NCI-H2081 (cell line): Measurements from ENCODE around the gene GLG1.
A peak's percentile ranks its signal among the peaks of the same experiment; 100 is the strongest.

Source experiments
- DNase-seq, 2 experiments: peaks; one replicate each; lab custom pipeline; 2025; lab: John Stamatoyannopoulos, UW

Gene GLG1

DNA sequence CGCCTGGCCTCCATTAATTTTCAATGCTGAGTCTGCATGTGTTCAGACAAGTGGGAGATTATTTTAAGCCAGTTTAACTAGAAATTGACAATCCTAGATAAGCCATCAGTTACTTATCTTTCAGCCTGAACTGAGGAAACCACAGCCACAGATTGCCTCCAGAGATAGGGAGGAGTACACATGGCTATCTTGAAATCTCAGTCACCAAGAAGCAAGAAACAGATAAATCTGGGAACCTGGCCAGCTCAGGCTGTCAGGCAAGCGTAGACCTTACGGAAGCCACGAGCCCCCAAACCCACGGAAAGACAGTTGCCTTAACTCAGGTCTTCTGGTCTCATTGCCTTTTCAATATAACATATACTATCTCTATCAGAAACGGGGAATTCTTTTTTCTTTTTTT, 2.0 kb upstream of the GLG1 start:
- no peak for DNase-seq

DNA sequence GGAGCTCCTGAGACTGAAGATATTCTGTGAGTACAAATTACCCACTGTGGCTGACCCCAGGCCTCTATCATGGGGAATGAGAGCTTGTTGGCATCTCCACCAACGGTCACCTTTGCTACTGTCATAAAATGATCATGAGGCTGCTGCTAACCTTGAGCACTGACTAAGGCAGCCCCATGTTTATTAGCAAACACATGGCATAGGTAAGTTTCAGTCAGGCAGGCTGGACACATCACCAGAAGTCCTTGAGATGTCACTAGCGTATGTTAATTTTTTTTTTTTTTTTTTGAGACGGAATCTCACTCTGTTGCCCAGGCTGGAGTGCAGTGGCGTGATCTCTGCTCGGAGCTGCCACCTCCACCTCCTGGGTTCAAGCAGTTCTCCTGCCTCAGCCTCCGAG, 1.5 kb upstream of the GLG1 start:
- DNase-seq, result no peak

DNA sequence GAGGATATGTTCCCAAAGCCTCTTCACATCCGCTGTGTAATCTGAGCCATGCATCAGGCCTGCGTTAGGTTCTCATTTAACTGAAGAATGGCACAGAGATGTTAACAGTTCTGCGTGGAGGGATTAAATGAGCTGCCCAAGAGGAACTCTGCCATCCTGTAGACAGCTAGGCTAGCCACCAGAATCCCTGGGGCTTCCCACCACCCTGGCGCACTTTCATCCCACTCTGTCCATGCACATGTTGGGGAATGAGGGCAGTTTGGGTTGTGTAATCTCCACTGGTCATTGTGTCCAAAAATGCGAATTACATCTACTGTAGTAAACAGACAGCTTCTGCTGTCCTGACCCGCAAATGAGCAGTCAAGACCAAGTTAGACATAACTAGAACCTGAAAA, 1.0 kb upstream of the GLG1 start:
- DNase-seq, result no peak

DNA sequence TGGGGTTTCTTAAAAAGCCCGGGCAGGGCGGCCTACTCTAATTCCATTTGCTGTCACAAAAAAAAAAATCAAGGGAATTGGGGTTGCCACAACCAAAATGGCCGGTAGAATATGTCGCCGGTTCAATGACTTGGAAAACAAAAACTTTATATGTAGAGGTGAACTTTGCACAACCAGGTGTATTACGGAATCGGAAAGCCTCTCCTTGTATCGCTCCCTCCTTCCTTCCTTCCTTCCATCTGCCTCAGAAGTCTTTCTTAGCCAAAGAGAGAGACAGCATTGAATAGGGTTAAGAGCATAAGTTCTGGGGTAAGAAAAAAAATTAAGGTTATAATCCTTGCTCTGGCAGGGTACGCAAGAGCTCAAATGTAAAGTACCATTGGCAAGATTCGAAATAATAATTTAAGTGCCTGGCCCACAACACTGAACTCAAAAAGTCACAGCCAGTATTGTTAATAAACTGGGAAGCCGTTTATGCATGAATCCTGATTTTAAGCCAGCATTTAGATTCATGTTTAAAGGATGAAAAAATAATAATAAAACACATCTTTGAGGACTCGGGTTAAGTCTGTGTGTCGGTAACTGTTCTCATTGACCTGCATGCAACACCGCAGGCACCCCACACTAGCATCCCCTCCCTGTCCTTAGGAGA, 522 bp upstream of the GLG1 start:
- DNase-seq, result no peak

DNA sequence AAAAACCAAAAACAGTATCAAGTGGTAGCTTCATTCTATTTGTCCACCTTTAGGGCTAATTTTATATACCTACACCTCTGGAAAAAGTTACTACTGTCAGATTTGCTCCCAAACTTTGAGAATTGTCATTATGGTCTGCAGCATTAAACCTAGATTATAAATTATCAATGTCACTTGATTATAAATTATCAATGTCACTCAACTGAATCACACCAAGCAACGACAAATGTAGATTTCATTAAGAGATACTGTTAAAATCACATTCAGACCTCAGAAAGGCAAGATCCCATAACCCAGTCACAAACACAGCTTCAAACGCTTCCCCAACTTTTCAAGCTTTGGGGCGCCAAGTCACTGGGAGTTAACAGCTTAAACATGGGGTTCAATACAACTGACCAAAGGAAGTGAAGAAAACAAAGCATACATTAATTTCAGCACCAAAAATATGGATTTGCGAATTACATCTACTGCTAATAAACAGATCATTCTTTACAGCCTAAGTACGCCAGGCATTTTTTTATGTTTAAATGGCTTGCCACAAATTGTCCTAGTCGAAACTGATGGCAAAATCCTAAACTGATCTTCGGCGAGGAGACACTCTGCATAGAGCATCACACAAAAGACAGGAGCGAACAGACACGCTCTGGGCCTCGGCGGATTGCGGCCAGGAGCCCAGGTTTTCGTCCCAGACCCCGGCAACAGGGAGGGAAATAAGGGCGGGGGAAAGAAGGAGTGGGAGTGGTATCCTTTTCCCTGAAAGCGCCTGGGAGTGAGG, 981 bp downstream of the GLG1 start:
- peak in 1 of 2 experiments; percentile 19 for DNase-seq

DNA sequence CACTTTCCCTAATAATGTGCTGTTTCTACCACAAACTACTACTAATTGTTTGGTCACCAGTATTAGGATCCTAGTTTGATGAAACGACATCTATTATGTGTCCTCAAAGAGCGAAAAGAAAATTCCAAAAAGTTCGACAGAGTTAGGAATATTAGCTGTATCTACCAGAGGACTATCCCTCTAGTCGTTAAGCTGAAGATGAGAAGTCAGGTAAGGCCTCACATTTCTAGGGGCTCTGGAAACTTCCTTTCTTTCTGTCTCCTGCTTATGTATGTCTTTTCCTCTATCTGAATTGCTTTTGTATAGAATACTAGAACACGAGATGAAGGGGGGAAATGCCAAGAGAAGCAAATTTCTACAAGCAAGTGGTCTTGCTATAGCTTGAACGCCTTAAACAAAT, 1.6 kb downstream of the GLG1 start:
- no peak for DNase-seq

DNA sequence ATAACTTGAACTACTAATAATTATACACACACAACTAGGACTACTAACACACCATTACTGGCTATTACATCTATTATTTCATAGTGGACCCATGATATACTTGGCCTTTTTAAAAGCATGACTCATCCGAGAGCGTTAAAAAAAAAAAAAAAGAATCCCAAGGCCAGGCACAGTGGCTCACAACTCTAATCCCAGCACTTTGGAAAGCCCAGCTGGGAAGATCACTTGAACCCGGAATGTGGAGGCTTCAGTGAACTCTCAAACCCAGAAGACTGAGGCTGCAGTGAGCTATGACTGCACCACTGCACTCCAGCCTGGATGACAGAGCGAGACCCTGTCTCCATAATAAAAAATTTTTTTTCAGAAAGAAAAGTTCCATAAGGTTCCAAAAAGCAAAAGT, 3.1 kb downstream of the GLG1 start:
- no peak for DNase-seq

DNA sequence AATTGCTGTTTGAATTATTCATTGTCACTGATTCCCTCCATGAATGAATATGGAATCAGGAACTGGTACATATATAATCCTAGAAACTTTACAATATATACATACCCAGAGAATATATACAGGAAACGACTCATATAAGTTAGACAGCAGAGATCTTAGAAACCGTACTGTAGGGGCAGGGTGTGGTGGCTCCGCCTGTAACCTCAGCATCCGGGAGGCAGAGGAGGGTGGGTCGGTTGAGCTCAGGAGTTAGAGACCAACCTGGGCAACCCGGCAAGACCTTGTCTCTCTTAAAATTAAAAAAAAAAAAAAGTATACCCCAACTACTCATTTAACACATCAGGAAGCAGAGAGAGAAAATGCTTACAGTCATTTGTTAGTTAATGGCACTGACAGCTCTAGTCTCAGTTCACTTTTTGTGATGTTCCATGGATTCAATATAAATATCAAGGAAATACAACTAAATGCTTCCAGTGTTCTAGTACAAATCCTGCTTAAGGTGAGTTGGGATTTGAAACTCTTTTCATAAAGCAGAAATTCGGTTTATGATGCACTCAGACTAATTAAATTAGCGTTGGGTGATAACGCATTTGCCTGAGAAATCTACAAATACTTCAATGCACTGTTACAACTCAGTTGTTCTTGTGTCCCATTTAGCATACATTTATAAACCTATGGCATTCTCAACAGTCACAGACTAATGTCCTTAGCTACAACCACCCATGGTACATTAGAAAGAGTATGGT, 5.6 kb downstream of the GLG1 start:
- DNase-seq, result no peak

DNA sequence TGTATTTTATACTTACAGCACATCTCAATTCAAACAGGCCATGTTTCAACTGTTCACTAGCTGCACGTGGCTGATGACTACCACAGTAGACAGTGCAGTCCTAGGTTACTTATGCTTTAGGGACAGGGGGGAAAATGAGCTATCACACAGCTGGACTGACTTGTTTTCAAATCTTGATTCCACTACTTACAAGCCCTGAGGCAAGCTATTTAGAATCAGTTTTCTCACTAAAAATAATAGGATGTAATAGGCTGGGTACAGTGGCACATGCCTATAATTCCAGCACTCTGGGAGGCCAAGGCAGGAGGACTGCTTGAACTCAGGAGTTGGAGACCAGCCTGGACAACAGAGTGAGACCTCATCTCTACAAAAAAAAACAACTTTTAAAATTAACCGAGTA, 10.3 kb downstream of the GLG1 start:
- no peak for DNase-seq

DNA sequence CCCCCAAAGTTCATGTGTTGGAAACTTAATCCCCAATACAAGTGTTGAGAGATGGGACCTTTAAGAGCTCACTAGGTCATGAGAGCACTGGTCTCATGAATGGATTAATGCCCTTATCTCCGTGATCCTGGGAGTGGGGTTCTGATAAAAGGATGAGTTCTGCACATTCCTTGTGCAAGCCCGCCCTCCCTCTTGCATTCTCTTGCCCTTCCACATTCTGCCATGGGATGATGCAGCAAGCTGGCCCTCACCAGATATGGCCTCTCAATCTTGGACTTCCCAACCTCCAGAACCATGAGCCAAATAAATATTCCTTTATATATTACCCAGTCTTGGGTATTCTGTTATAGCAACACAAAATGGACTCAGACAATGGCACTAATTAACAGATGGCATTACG, 14.1 kb downstream of the GLG1 start:
- DNase-seq, result no peak

DNA sequence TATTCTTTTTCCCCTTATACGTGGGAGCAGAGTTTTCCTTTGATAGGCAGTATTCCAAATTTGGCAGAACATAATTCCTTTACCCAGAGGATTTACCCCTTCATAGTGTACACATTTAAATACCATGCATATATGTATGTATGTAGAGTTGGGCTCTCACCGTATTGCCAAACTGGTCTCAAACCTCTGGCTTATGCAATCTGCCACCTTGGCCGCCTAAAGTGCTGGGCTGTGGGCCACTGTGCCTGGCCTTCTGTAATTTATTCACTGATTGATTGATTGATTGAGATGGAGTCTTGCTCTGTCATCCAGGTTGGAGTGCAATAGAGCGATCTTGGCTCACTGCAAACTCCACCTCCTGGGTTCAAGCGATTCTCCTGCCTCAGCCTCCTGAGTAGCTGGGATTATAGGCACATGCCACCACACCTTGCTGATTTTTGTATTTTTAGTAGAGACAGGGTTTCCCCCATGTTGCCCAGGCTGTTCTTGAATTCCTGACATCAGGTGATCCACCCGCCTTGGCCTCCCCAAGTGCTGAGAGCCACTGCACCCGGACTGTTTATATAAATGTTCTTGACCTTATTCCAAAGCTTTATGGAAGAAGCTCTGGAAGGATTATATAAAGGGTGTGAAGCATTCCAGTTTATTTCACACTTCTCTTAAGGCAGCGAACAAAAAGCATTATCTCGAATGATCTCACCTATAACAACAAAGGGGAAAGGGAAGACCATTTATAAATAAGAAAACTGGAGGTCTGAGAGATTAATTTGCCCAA, 14.9 kb downstream of the GLG1 start:
- DNase-seq, result no peak

DNA sequence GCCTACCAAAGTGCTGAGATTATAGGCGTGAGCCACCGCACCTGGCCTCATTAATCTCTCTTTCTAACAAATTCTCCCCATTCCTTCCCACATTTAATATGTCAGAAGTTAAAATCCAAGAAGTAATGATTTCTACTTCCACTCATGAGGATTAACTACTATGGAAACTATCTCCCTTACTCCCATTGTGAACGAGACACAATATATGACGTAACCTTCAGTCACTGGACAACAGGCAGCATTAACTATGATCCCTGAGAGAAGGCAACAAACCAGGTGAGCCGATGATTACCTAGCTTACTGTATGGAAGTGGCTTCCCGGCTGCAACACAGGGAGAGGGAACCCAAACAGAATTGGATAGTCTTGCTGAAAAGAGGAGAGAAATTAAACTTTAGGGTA, 20.0 kb downstream of the GLG1 start:
- no peak for DNase-seq

DNA sequence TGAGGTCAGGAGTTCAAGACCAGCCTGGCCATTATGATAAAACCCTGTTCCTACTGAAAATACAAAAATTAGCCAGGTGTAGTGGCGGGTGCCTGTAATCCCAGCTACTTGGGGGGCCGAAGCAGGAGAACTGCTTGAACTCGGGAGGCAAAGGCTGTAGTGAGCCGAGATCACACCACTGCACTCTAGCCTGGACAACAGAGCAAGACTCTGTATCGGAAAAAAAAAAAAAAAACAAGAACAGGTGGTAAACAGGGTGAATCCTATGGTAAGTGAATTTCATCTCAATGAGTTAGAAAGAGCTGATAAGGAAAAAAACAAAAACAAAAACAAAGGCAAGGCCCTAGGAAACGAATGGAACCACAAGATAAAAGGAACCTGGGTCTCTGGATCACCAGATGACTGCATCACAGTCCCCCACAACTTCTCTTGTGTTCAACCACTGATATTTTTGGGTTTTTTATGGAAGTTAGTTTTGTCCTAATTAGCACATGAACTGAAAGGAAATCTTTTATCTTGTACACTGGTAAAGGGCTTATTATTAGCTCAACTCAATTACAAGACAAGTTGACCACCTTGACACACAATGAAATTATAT, 21.0 kb downstream of the GLG1 start:
- DNase-seq, result no peak

DNA sequence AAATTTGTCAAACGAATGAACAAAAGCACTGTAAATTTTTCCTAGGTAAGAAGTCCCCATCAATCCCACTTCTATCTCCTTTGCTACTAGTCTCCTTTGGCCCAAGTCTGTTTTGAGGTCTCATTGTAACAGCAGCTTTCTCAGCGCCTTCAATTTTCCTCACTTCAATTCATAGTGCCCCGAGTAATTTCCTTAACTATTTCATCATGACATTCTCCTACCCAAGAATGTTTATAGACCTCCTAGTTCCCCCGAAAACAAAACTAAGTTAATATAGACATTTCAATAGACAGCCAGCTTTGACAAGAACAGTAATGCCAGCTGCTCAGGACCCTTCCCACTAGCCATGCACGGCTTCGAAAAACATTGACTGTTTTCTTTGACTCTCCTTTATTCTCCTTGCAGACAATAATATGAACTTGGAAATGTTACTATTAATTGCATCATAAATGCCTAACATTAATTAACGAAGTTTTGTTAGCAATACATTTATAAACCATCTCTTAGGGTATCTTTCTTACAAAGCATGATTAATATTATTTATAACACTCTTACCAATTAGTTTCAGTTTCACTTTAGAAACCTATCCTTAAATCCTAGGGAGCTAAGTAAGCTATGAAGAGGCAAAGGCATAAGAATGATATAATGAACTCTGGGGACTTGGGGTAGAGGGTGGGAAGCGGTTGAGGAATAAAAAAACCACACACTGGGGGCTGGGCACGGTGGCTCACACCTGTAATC, 22.8 kb downstream of the GLG1 start:
- DNase-seq, result no peak

DNA sequence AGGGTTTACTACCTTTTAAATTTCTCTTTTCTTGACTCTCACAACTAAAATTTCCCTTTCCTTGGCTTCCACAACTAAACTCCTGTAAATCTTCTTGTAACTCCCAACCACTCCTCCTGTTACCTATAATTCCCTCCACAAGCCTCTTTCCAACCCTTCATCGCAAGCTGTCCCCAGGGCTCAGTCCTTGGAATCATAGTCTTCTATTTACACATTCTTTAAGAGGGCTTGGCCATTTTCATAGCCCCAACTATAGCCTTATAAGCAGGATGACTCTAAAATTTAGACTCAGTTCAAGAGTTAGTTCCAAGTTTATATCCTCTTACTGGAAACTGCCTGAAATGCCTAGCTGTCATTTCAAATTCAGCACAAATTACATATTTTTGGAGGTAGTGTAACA, 23.9 kb downstream of the GLG1 start:
- no peak for DNase-seq

DNA sequence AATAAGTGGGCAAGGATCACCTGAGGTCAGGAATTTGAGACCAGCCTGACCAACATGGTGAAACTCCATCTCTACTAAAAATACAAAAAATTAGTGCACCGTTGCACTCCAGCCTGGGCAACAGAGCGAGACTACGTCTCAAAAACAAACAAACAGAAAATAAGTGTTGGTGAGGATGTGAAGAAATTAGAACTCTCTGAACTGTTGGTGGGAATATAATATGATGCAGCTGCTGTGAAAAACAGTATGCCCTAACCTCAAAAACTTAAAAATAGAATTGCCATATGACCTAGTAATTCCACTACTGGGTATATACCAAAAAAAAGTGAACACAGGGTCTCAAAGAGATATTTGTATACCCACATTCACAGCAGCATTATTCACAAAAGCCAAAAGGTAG, 26.1 kb downstream of the GLG1 start:
- no peak for DNase-seq

DNA sequence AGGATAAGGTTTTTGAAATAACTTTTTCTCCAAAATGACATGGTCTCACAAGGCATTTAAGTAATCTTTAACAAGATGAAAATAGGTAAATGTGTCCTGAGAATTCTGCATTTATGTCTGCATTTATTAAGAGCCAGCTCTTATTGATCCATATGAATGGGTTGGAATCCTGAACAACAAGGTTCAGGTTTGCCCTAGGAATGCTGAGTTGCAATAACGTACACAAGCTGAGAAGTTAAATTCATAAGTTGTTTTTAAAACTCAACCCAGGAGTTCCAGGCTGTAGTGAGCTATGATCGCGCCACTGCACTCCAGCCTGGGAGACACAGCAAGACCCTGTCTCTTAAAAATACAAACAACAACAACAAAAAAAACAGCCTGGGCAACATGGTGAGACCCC, 28.1 kb downstream of the GLG1 start:
- no peak for DNase-seq

DNA sequence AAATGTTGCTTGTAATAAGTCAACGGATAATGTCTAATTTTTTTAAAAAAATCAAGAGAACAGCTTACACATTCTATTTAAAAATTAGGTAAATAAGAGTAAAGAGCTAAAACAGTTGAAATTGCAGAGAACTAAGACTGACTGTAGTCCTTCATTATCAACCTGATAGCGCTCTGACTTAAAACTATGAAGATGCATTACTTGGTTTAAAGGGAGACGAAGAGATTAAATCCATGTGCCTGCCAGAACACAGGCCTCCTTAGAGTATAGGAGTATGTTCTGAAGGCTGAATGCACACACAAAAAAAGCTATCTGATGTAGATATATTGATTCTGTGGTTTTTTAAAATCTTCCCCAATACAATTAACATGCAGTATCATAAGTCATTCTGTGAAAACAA, 28.5 kb downstream of the GLG1 start:
- DNase-seq, result no peak

DNA sequence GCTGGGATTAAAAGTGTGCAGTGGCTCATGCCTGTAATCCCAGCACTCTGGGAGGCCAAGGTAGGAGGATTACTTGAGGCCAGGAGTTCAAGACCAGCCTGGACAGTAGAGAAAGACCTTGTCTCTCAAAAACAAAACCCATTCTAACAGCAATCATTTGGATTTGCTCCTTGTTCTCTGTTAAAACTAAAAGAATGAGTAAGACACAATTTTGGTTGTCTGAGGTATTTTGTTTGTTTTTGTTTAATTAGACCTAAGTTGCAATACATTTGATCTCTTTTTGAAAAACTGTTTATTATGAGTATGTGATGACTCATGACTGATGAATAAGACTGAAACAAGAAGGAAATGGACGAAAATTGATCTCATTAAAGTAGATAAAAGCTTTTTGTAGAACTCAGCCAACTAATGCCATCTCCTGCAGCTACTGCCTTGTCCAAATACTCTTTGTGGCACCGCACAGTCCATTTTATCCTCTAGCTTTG, 29.0 kb downstream of the GLG1 start:
- peak in 1 of 2 experiments; percentile 42 for DNase-seq

DNA sequence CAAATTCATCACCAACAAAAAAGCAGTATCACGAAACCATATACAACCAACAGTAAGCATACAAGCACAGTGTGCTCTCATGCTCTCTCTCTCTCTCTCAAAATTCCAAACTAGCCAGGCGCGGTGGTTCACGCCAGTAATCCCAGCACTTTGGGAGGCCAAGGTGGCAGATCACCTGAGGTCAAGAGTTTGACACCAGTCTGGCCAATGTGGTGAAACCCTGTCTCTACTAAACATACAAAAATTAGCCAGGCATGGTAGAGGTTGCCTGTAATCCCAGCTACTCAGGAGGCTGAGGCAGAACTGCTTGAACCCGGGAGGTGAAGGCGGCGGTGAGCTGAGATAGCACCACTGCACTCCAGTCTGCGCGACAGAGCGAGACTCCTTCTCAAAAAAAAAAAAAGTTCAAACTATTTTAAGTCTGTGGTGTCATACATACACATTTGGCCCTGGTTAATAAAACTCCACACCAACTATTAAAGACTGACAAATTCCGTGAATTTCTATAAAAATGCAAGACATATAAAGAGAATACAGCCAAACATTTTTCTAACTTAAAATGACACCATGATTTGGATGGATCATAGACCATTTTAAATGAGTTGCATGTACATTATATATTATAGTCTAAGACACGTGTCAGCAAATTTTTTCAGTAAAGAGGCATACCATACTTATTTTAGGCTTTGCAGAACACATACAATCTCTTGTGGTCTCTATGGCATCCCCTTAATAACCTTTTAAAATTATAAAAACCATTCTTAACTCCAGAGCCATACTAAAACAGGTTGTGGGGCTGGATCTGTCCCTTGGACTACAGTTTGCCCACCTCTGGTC, 30.9 kb downstream of the GLG1 start:
- no peak for DNase-seq
